NT2/D1 (cell line): ENCODE data around the gene DIABLO.
"Not testable (repeated sequence)": the region's sequence is repeated elsewhere in the genome, so short reads cannot be mapped to it uniquely, and the experiment has no call there.

Experiments used
- DNase-seq: peaks from one replicate; pipeline ENCODE4 v3.0.0-alpha.2; 2011; ENCODE audit warnings: low read depth, low spot score
- H3K27me3 ChIP-seq: 2 replicates; pipeline ENCODE4 v1.6.0; 2011; ENCODE audit warnings: mild to moderate bottlenecking; ENCODE audit not compliant: insufficient read length, insufficient read depth
- H3K36me3 ChIP-seq: 2 replicates; pipeline ENCODE4 v1.6.1; 2011; ENCODE audit warnings: mild to moderate bottlenecking, low read length, mixed read lengths; ENCODE audit not compliant: insufficient read depth, insufficient read length
- H3K4me1 ChIP-seq: 2 replicates; pipeline ENCODE4 v1.5.1; 2011; ENCODE audit not compliant: insufficient read depth, insufficient read length
- H3K4me3 ChIP-seq: 2 replicates; pipeline ENCODE4 v1.5.1; 2011; ENCODE audit warnings: low read depth; ENCODE audit not compliant: insufficient read length
- H3K9ac ChIP-seq: 2 replicates; pipeline ENCODE4 v1.6.0; 2011; ENCODE audit warnings: low read depth; ENCODE audit not compliant: insufficient read length
- H3K9me3 ChIP-seq: 2 replicates; pipeline ENCODE4 v1.5.1; 2011; ENCODE audit warnings: mild to moderate bottlenecking, low read length; ENCODE audit not compliant: insufficient read depth
- SUZ12 ChIP-seq: IDR thresholded peaks from 2 replicates; pipeline ENCODE4 v1.6.1; 2011; ENCODE audit not compliant: insufficient read length, insufficient read depth; ENCODE audit errors: extremely low read depth
- YY1 ChIP-seq: IDR thresholded peaks from 2 replicates; pipeline ENCODE4 v1.6.1; 2011; ENCODE audit not compliant: insufficient read length, insufficient read depth
- ZNF274 ChIP-seq: IDR thresholded peaks from 2 replicates; pipeline ENCODE4 v1.6.1; 2011; ENCODE audit warnings: mild to moderate bottlenecking, low read depth, low read length

Gene DIABLO

GRCh38 chr12:122203301-122204166 is 22.3 kb downstream of the DIABLO start, which contains the start of gene B3GNT4:
Gene B3GNT4, plus strand, starts transcription at chr12:122203709. Its CDS starts 910 bp downstream, at chr12:122204619.
- Histone ChIP-seq H3K9ac (peak within 1 kb of the TSS; percentile 71), H3K4me1 (peaks cover 33% of the 10 kb centered on the region), H3K4me3 (peak within 1 kb of the TSS; percentile 48), H3K9me3 (no peaks in the 10 kb centered on the region), H3K27me3 (peaks cover 46% of the 10 kb centered on the region), H3K36me3 (peaks cover 24% of the 10 kb centered on the region)
- DNase-seq, result no peak
- TF ChIP-seq ZNF274 (no peak), YY1 (no peak), SUZ12 (no peak)

DNA sequence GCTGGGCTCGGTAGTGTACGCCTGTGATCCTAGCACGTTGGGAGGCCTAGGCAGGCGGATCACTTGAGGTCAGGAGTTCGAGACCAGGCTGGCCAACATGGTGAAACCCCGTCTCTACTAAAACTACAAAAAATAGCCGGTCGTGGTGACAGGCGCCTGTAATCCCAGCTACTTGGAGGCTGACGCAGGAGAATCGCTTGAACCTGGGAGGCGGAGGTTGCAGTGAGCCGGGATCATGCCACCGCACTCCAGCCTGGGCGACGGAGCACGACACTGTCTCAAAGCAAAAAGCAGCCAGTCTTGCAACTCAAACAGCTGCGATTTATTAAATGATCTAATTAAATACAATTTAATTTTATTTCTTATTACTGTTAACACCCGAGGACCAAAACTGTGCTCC is 23.0 kb downstream of the DIABLO start:
- H3K27me3 ChIP-seq, result peaks cover 46% of the 10 kb centered on the region
- peak overlapping the region; percentile 44 for H3K4me3 ChIP-seq
- H3K9ac ChIP-seq, result peak overlapping the region; percentile 71
- peaks cover 26% of the 10 kb centered on the region for H3K4me1 ChIP-seq
- peaks cover 16% of the 10 kb centered on the region for H3K36me3 ChIP-seq
- not testable (repeated sequence) for H3K9me3 ChIP-seq, DNase-seq

- H3K4me1 ChIP-seq, result peaks cover 21% of the 10 kb centered on the region
- H3K36me3 ChIP-seq, result peaks cover 8% of the 10 kb centered on the region
- H3K9me3 ChIP-seq, result no peaks in the 10 kb centered on the region
- TF ChIP-seq ZNF274, result no peak
- DNase-seq, result no peak
- peaks cover 46% of the 10 kb centered on the region for H3K27me3 ChIP-seq
- H3K9ac ChIP-seq, result no peak overlapping the region
- H3K4me3 ChIP-seq, result no peak overlapping the region
Measured at GRCh38 chr12:122202017-122202416, 23.8 kb downstream of the DIABLO start.

- H3K4me3 ChIP-seq, result no peak overlapping the region
- H3K27me3 ChIP-seq, result peaks cover 46% of the 10 kb centered on the region
- DNase-seq, result no peak
- H3K4me1 ChIP-seq, result peaks cover 20% of the 10 kb centered on the region
- no peaks in the 10 kb centered on the region for H3K9me3 ChIP-seq
- H3K36me3 ChIP-seq, result peaks cover 3% of the 10 kb centered on the region
- TF ChIP-seq ZNF274 (no peak), SUZ12 (no peak), YY1 (no peak)
- H3K9ac ChIP-seq, result no peak overlapping the region
Measured at GRCh38 chr12:122201381-122201780, 24.5 kb downstream of the DIABLO start.

GRCh38 chr12:122200541-122201175 is 25.2 kb downstream of the DIABLO start:
- H3K9me3 ChIP-seq, result peaks cover 2% of the 10 kb centered on the region; the same call in 1 of the 2 replicates
- TF ChIP-seq YY1 (no peak), ZNF274 (no peak), SUZ12 (no peak)
- no peak overlapping the region for H3K4me3 ChIP-seq
- peaks cover 17% of the 10 kb centered on the region for H3K4me1 ChIP-seq
- H3K9ac ChIP-seq, result no peak overlapping the region
- H3K36me3 ChIP-seq, result no peaks in the 10 kb centered on the region
- H3K27me3 ChIP-seq, result peaks cover 41% of the 10 kb centered on the region
- DNase-seq, result no peak

DNA sequence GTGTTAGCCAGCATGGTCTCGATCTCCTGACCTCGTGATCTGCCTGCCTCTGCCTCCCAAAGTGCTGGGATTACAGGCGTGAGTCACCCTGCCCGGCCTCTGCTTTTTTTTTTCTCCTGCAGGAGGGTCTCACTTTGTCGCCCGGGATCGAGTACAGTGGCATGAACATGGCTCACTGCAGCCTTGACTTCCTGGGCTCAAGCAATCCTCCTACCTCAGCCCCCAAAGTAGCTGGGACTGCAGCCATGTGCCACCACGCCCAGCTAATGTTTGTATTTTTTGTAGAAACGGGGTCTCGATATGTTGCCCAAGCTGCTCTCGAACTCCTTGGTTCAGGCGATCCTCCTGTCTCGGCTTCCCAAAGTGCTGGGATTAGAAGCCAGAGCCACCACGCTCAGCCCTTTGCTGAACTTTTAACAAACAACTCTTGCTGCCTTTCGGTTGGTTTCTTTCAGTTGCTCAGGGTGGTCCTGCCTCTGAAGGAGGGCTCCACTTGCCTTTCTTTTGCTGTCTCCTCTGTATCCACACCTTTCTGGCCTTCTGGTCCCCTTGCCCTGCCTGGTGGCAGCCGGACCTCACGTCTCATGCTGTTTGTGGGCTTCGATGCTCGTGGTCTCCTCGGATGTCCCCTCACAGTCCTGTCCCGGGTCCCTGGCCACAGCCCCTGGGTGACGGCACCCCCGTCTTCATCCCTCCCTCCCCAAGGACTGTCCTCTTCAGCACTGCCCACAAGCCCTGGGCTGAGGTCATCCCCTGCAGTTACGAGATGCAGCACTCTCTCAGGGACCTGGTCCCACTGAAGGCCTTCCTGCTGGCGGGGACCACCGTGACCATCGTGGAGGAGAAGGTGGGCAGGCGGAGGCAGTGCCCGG is 26.1 kb downstream of the DIABLO start:
- peaks cover 9% of the 10 kb centered on the region for H3K4me1 ChIP-seq

DNA sequence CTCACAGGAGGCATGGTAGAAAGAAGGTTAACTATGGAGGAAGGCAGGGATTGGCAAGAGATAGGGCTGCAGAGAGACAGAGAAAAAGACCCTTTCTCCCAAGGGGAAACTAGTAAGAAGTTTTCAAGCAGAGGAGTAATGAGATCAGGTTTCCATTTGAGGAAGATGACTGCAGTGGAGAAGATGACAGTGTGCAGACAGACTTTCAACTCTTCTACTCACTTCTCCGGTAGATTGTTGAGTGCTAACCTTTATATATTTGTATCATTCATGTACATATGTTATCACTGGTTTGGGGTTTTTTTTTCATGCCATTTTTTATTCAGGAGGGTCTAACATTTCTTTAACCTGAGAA is 28.3 kb downstream of the DIABLO start:
- no peaks in the 10 kb centered on the region for H3K36me3 ChIP-seq
- H3K4me1 ChIP-seq, result peaks cover 9% of the 10 kb centered on the region
- no peak overlapping the region for H3K9ac ChIP-seq
- peaks cover 12% of the 10 kb centered on the region for H3K27me3 ChIP-seq
- peaks cover 11% of the 10 kb centered on the region; the same call in 1 of the 2 replicates for H3K9me3 ChIP-seq
- DNase-seq, result no peak
- no peak overlapping the region for H3K4me3 ChIP-seq
- TF ChIP-seq SUZ12 (no peak), ZNF274 (no peak), YY1 (no peak)

More for the DNA sequence above, 26.1 kb downstream of the DIABLO start:
- no peak for DNase-seq
- Histone ChIP-seq H3K36me3 (no peaks in the 10 kb centered on the region), H3K27me3 (peaks cover 32% of the 10 kb centered on the region), H3K9me3 (peaks cover 8% of the 10 kb centered on the region; the same call in 1 of the 2 replicates), H3K4me3 (no peak overlapping the region), H3K9ac (no peak overlapping the region)
- TF ChIP-seq YY1, result no peak
- TF ChIP-seq SUZ12, result no peak
- TF ChIP-seq ZNF274, result no peak
